Fibroblast of gingiva (primary cell): Measurements from ENCODE around the gene RHOC.

ENCODE experiments used
- DNase-seq: peaks from one replicate; pipeline ENCODE4 v3.0.0-alpha.2; 2011; ENCODE audit warnings: low read depth

The RHOC gene

DNA sequence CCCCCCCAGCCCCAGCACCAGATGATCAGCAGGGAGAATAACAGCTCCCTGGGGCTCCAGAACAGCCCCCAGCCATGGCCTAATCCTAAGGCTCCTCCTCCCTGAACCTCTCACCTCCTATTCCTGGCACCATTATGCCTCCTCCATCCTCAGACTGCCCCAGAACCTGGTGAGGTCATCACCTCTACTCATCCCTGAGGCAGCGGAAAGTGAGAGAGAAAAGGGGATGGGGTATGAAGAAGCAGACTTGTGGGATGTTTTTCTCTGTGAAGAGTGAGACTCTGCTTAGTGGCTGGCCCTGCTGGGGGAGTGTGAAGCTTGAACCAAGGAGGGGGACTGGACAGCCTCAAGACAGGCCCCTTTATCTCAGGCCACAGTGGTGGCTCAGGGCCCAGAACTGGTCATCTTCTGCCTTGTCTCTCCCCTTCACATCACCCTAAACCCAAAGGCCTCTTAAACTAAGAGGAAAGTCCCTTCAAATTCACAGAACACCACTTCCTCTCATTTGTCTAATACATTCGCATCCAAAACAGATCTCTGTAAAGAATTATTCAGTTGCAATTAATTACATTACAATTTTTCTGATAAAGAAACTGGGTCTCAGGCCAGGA, 10.4 kb upstream of the RHOC start:
- DNase-seq, result no peak

DNA sequence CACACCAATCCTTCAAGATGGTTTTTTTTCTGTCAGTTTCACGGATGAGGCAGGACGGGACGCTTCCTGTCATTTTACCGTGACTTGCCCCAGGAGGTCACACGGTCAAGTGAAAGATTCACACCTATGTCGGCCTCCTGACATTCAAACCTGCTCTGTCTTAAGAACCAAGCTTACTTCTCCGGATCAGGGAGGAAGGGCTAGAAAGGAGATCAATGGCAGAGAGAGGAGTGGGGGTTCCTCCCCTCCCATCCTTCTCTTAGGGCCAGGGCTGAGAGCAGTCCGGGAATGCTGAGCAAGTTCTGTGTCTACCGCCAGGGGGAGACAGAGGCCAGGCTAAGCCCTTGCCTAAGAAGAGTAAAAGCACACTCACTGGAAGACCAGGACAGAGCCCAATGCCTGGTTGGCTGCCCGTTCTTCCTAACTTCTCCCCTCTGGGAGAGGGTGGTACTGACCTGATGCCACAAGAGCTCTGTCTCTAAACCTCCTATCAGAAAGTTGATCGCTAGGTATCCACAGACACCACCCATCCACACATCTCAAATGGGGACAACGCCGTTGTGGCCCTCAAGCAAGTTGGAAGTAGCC, 9.3 kb upstream of the RHOC start:
- peak; percentile 81 for DNase-seq

DNA sequence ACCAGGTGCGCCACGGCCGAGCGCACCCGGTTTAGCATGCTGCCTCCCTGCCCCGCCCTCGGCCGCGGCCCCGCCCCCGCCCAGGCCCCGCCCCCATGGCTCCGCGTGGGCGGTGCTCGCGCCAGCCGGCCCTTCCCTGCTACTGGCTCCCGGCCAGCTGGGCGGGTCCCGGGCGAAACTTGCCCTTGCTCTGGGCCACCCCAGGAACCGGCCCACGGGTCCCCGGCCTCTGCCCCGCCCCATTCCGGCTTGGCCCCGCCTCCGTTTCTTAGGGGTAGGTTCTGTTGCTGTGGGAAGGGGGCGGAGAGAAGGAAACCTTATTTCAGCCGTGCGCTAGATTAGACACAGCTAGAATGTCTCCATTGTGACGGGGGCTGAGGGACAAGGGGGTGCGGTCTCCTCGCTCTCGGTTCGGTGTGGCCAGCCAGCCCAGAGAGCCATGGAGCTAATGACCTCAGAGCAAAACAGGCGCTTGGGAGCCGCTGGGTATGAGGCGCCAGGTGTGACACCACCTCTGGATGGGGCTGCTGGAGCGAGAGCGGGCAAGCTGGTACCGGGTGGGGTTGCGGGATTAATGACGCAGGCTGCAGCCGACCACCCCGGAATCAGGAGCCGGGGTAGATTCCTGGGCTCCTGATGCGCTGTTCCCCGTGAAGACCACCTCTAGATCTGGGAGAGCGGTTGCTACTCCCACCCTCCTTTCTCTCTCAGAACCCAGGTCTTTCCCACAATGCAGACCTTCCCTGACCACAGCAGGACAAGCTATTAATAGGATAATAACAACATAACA, 8.5 kb upstream of the RHOC start, which contains the start of gene PPM1J:
PPM1J (minus strand) TSS at position 69 of the 790 bp plus-strand sequence; CDS start at position 38, 31 bp downstream.
- DNase-seq, result peak; percentile 89

DNA sequence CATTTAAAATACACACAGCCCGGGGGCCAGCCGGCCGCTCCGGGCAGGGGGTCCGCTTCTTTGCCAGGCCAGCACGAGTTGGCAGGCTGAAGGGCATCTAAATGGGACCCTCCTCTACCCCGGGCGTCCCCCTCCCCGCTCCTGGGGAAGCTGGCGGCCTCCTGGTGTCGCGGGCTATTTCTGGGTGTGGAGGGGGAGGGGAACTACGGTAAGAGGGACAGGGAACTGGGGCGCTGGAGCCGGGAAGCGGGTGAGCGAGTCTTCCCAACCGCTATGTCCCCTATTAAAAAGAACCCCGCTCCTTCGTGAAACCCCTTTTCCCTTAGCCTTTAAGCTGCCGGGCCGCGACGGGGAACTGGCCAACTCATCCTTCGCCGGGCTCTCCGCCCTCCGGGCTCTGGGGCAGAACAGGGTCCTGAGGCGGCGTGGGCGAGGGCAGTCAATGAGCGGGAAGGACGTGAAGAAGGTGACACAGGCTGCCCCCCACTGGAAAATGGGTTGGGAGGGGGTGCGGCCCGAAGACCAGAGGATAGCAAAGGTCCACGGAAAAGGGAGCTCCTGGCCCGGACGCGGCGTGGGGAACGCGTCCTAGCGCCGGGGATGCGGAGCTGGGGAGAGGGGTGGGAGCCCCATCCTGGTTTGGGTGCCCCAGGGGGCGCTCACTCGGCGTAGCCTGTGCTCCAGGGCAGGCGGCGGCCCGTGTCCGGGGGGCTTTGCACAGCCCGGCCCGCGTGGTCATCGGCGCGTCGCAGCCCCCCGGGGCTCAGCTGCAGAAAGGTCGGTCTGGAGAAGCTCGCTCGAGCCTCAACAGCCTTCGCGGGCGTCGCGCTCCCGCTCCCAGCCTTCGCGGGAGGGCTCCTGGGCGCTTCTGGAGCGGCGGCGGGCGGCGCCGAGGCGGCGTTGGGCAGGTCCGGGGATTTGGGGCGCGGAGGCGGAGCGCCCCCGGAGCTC, 7.7 kb upstream of the RHOC start:
- DNase-seq, result no peak

DNA sequence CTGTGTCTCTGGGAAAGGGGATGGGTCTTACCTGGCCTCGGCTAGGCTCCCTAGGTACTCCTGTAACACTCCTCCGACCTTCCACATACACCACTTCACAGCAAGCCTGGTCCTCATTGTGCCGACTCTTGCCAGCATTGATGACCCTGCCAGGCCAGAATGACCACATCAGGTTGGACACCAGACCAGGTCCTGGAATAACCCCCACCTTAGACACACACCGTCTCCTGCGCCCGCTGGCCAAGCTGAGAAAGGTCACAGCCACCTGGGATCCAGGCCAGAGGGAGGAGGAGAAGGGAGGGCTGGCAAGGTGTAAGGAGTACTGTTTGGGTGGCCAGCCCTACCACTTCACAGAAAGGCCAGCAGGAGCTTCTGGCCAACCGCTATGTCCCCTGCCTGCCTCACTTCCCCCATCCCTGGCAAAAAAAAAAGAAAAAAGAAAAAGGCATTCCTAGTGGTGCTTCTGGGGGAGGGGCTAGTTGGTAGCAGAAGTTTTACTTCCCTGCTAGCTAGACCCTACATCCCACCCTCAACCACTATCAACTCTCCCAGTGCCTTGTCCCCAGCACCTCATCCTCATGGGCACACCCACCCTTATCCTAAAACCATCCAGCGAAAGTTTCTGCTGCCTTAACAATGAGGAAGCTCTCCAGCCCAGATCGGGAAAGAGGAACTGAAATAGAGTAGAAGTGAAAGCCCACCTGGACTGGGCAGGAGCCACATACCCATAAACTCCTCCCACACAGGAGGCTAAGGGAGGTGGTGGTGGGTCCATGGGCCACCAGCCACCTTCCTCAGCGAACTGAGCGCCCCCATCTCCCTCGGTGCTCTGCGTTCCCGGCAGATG, 6.8 kb upstream of the RHOC start:
- DNase-seq, result no peak

DNA sequence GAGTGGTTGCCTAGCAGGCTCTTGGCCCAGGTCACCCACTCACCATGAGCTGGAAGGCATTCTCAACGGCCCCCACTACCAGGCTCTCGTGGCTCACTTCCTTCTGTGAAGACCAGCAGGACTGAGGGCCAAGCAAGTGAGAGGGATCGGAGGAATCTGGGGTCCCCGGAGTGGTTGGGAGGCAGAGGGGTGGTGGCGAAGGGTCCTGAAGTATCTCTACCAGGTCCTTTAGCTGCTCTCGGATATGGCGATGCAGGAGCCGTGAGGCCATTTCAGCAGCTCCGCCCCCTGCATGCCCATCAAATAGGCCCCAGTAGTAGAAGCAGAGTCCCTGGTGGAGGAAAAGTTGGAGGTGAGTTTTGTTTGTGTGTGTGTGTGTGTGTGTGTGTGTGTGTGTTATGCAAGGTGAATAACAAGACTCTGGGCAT, 5.8 kb upstream of the RHOC start:
- no peak for DNase-seq

DNA sequence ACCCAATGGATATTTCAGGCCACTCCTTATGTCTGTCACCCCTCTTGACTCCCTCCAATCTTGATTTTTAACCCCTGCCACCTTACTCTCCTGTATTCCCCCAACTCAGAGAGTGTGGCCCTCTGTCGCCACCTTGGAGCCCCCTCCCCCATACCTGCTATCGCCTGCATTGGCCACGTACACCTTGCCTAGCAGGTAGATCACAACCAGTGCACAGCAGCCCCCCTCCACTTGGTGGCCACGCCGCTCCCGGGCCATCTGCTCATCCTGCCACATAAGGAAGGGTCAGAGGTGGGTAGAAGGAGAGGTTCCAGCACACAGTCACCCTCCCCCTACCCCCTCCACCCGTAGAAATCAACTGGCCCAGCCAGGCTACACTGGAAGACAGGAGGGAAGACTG, 5.3 kb upstream of the RHOC start:
- no peak for DNase-seq

DNA sequence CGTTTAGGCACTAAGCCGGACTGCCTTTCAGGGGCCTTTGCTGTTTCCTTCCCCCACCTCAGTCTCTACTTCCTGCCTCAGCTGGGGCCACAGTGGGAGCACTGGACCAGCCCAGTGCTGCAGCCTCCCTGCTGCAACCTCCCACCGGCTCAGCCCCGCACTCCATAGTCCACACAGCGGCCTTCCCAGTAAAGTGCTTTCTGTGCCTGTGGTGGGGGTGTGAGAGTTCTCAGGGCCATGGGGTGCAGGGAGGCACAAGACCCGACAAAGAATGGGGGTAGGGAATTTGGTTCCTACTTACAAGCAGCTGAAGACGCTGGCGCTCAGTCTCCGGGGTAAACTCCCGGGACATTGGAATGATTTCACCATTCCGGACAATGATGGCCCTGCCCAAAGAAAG, 4.7 kb upstream of the RHOC start:
- no peak for DNase-seq

DNA sequence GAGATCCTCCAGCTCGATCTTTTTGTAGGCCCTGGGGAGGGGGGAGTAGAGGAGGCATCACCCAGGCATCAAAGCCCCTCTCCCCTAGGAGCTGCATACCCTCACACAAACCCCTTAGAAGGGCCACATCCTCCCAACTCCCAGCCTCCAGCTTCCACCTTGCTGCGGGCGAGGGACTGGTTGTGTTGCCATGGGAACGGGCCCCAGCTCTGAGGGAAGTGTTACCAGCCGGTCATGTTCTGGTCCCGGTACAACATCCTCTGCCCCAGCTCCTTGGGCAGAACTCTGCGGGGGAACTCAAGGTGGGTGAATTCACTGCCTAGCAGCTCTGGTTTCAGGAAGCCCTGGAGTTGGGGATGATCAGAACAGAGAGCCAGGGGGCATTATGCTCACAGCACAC, 4.1 kb upstream of the RHOC start:
- no peak for DNase-seq

DNA sequence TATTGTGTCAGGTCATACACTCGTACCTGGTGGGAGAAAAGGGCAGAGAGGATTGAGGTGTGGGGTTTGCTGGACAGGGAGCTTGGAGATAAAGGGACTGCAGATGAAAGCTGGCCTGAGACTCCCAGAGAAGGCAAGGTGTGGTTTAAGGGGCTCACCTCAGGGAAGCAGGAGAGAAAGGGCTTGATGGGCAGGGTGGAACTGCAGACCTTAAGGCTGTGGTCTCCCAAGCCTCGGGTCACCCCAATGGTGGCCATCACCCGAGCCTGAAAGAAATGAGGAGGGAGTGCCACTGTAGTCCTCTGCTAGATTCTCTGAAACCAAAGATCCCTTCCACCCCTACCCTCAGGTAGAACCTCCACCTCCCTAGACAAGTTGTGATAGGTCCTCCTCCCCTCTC, 3.7 kb upstream of the RHOC start:
- no peak for DNase-seq

DNA sequence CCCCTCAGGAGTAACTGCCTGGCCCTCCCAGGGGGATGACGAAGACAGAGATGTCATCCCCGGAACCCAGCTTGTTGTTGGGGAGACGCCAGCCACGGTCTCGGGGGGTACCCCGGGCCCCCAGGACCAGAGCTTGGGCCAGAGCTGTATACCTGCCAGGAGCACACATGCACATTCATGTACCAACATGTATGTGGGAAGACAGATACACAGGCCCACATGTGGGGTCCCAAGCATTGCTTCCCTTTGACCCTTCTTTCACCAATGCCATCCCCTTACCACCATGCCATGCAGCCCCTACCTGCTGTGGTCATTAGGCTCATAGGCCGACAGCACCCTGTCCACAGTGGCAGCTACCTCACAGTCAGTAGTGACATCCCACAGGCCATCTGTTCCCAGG, 3.2 kb upstream of the RHOC start:
- DNase-seq, result no peak

DNA sequence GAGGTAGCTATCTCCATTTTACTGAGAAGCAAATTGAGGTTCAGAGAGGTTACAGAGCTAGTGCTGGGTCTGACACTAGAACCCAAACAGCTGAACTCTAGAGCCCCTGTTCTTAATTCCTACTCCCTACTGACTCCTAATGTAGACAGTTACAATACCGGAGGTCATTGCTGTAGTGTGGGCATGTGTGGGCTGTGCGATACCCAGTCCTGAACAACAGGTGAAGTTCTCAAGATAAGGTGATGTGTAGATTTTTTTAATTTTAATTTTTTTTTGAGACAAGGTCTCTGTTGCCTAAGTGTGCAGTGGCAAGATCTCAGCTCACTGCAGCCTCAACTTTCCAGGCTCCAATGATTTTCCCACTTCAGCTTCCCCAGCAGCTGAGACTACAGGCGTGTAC, 1.6 kb upstream of the RHOC start:
- no peak for DNase-seq

DNA sequence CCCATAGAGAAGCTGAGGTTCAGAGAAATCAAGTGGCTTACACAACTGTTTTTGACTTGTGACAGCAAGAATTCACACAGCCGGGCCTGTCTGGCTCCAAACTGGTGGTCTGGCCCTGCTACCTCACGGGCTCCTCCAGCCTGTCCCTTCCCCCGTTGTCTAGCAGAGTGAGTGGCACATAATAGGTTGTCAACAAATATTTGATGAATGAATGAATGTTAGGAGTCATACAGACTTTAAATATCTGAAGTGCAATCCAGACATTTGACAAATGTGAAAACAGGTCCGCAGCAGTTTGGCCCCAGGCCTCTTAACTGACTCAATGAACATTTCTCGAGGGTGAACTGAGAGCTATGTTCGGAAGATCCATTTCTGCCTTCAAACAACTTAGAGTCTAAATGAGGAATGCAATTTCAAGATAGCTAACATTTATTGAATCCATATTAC, 1.1 kb upstream of the RHOC start:
- no peak for DNase-seq

DNA sequence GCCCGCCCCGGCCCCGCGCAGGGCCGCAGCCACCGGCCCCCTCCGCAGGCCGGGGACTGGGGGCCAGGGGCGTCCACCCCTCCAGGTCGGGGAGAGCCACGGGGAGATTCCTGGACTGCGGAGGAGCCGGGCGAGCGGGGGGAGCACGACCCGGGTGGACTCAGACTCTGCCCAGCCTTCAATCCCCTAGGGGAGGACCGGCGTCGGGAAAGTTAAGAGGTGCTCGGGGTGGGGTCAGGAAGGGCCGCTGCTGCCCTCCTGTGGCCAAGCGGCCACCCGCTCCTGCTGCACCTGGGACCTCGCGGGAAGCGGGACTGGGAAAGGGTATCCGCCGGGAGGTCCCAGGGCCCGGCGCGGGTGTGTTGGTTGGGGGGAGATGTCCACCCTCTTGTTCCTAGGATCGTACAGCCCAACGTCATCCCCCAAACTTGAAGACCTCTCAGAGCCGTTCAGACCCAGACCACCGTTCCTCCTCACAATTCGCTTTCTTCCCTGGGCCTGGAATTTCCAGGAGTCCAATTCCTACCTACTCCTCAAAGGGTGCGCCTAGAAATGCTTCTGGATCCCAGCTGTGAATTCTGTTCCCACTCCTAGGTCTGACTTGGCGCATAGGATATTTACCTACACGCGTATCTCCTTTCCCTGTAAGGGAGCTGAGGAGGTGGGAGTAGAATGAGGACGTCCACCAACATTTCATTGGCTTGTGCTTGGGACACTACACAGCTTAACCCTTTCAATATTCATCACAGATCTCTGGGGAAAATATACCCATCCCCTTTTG, 484 bp upstream of the RHOC start:
- DNase-seq, result peak; percentile 83

DNA sequence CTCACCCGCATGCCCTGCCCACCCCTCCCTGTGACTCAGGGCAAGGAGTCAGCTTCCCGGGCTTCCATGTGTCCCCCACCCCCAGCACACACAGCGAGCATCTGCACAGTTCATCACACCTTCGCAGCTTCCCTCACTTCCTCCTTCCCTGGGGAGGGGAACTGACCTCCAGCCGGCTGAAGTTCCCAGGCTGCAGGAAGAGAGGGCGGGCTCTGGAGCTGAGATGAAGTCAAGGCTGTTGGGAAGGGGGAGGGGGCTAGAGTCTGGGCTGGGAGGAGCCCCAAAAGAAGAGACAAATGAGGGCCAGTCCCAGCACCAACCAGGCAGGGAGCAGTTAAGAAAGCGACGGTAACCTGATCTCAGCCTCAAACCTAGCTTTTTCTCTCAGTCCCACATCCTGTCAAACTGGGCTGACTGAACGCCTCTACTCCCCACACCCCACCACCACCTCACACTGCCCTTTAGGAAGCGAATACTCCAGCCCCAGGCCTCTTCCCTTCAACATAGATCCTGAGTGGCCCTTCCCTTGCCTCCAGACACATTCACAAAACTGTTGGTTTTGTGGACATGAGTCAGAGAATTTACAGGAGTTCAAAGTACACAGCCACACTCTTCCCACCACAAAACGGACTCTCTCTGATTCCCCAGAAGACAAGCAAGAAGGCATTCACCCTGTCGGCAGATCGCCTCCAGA, 1.8 kb downstream of the RHOC start:
- peak; percentile 93 for DNase-seq

DNA sequence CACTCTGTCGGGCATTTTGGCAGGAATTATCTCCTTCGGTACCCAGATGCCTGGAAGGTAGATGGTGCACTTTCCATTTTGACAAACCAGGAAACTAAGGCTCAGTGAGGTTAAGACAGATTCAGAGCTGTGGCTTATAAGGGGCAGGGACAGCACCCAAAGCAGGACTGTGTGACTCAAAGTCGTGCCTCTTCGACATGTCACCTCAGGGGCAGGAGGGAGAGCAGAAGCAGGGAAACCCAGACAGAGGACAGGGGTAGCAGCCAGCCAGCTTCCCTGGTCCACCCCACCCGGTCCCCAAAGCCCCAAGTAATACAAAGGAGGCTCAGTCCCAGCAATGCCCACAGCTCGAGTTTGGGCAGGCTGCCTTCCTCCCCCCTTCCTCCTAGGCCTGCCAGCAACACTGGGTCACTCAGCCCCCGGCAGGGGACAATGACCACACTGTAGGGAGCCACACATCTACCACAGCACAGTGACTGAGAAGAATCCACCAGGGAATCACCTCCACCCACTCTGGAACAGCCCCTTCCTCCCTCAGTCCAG, 2.5 kb downstream of the RHOC start:
- DNase-seq, result no peak

DNA sequence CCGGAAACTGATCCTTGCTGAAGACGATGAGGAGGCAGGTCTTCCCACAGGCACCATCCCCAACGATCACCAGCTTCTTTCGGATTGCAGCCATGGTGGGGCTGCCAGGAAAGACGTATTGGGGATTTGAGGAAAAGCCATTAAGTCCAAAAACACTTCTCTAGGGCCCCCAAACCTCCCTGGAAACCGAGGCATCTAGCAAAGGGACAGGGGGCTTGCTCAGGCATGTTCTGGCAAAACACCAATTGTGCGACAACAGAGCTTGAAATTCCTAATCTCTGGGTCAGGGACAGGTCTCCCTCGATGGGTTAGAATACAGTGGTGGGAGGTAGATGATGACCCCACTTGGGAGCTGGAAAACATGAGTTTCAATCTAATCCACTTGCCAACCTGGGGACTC, 3.2 kb downstream of the RHOC start:
- DNase-seq, result no peak

DNA sequence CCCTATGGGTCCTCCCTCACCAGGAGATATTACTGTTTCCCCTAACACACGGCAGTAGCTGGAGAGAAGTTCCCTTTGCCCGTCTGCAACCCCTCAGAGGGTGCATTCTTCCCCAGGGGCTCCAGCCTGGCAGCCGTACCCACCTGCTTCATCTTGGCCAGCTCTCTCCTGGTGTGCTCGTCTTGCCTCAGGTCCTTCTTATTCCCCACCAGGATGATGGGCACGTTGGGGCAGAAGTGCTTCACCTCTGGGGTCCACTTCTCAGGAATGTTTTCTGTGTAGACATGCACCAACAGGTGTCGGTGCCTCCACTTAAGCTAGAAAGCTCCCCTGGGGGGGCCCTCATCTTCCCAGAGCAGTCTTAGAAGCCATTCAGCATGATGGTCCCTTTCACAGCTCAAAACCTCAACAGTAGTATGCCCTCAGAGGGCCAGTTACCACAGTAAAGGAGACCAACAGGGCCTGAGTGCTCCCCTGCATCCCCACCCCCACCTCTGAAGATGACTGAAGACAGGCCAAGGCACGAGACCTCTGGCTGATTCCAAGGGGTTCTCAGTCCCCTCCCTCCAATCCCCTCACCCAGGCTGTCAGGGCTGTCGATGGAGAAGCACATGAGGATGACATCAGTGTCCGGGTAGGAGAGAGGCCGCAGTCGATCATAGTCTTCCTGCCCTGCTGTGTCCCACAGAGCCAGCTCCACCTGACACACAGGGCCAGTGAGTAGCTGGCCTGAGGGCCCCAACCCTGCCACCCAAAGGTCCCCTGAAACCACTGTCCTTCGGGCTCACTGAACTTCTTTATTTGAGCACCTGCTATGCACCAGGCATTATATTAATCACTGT, 4.3 kb downstream of the RHOC start:
- no peak for DNase-seq

DNA sequence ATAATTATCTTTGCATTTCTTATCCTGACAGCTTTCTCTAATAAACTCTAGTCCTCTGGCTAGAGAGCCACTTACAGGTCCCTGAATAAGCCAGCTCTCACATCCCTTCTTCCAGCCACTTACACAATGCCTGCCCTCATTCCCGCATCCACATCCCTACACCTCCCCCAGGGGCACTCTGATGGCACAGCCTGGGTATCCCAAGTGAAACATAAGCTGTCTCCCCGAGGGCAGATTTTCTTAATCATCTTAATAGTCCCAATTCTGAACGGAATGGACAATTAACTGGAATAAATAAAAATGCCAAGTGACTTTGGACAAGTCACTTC, 4.9 kb downstream of the RHOC start:
- DNase-seq, result peak; percentile 32
